DMS114 treated with DMSO at 0.1 percent for 48 hours (cell line): ENCODE measurements around the gene TMEM30B.
"Not testable (repeated sequence)": the region's sequence is repeated elsewhere in the genome, so short reads cannot be mapped to it uniquely, and the experiment has no call there.

Experiments
- DNase-seq: peaks from one replicate; lab custom pipeline; 2025; ENCODE audit not compliant: unreplicated experiment; lab: John Stamatoyannopoulos, UW

The TMEM30B gene, protein sequence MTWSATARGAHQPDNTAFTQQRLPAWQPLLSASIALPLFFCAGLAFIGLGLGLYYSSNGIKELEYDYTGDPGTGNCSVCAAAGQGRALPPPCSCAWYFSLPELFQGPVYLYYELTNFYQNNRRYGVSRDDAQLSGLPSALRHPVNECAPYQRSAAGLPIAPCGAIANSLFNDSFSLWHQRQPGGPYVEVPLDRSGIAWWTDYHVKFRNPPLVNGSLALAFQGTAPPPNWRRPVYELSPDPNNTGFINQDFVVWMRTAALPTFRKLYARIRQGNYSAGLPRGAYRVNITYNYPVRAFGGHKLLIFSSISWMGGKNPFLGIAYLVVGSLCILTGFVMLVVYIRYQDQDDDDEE

DNA sequence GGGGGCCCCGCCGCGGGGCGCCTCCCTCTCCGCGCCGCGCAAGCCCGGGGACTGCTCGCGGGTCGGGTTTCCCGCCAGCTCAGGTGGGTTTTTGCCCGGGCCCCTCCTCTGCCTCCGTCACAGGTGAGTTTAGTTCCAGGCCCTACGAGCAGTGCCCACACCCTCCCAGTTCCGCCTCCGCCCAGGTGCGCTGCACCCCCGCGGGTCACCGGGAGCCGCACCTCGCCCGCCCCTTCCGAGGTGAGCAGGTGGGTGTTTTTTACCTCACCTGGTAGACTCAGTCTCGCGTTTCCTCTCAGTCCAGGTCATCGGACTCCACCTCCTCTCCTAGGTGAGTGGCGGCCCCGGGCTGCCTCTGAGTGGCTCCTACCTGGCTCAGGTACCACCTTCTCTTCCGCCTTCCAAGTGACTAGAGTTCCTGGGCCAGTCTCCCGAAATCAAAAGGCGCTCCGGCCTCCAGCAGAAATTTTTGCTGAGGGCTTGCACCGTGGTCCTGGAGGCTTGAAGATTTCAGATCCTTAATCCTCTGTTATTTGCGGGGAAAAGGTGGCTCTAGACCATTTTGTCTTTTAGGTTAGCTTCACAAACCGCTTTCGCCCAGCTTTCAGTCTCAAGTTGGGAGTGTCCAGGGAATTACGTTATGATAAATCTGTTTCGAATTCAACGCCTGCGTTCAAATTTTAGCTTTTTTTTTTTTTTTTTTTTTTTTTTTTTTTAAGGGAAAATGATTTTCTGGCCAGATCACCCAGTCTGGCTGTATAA, at the start of gene TMEM30B:
TSS of gene TMEM30B (minus strand) at position 153 of the 762 bp plus-strand sequence. CDS start 191 bp downstream, outside the sequence.
- no peak for DNase-seq

DNA sequence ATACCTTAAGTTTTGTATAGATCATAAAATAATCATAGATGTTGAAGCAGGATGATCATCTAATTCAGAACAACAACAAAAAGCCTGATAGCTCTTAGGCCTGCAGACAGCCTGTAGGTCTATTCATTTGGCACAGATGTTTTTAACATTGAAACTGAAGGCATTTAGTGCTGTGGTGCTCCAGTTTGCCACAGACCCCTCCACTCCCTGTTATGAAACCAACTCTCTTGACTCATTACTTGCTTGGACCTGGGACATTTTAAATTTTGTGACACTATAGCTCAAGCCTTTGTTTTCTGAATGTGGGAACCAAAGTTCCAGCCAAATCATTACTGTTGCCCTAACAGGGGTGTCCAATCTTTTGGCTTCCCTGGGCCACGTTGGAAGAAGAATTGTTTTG, 49.4 kb upstream of the TMEM30B start:
- DNase-seq, result no peak

DNA sequence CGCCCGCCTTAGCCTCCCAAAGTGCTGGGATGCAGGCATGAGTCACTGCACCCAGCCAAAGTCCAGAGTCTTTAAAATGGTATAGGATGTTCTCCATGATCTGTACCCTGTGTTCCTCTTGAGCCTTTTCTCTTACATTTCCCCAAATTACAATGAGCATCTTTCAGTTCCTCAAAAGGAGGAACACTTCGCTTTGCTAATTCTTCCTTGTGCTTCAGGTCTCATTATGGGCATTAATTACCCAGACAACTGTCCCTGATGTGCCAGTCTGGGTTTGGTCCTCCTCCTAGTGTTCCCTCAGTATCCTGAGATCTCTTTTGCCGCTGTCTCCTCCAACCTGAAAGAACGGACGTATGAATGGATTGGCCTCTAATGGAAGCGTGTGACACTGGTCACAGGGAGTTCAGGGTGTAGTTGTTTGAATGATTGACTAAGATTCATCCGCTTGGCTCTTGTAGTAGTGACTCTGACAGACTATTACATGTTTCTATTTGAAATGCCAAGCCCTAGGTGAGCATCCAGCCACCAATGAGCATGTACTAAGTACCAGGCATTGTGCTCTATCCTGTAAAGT, 48.4 kb upstream of the TMEM30B start:
- no peak for DNase-seq

DNA sequence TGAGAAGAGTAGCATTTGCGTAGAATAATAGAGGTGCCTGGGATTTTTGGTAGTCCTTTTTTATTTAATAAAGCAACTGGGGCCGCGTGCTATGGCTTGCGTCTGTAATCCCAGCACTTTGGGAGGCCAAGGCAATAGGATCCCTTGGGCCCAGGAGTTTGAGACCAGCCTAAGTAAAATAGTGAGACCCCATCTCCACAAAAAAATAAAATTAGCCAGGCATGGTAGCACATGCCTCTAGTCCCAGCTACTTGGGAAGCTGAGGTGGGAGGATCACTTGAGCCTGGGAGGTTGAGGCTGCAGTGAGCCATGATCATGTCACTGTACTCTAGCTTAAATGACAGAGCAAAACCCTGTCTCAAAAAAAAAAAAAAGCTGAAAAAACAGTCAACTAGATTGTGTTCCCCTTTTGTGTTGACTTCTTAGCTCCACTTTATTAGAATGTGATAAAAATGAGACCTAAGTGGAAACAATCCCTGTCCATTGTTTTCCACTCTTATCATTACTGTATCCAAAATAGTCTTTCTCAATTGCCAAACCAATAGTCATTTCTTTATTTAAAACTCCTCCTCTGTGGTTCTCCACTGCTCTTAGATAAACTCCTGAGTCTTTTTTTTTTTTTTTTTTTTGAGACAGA, 47.6 kb upstream of the TMEM30B start:
- DNase-seq, result no peak

DNA sequence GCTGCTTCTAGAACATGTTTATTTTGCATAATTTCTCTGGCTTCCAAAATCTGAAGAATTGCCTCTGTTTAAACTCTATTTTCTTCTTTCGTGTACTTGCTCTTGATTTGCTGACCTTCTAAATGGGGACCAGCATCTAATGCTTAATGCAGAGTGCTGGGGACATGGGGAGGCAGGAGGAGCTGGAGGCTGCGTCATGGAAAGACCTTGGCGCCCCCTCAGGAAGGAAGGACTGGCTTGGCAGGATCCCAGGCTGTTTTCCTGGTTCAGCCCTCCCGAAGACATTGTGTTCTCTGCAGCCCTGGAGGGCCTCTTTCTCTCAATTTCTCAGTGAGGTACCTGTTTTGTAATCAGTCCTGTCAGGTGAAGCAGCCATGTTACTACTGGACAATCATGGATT, 45.7 kb upstream of the TMEM30B start:
- DNase-seq, result no peak

DNA sequence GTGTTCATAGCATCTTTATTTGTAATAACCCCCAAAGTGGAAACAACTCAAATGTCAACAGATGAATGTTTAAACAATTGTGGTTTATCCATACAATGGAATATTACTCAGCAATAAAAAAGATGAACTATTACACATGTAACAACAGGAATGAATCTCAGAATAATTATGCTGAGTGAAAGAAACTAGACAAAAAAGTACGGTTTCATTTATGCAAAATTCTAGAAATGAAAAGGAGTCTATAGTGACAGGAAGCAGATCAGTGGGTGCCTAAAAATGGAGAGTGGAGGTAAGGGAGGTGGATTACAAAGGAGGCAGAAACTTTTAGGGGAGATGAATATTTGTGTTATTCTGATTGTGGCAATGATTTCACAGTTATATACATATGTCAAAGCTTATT, 45.0 kb upstream of the TMEM30B start:
- DNase-seq, result no peak

DNA sequence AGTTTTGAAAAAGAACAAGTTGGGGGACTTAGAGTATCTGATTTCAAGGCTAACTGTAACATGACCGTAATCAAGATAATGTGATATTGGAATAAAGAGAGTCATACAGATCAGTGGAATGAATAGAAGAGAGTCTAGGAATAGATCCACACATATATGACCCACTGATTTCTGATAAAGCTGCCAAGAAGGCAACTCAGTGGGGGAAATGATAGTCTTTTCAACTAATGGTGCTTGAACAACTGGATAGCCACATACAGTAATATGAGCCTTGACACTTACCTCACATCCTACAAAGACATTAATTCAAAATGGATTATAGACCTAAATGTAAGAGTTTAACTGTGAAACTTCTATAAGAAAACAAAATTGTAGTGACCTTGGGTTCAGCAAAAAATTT, 44.0 kb upstream of the TMEM30B start:
- no peak for DNase-seq

DNA sequence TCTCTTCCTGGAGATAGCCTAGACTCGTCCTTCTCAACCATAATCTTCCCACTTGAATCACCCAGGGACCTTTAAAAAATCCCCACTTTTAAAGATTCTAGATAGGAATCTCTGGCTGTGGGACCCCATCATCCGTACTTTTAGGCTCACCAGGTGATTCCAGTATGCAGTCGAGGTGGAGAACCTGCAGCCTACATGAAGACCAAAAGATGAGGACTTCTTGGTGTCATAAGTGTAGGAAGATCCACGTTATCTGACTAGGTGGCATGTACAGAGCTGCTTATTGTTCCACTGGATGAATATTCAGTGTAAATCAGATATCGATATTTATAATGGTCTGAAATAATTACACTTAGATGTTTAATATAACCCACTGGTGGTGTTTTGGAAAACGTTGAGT, 42.8 kb upstream of the TMEM30B start:
- no peak for DNase-seq

DNA sequence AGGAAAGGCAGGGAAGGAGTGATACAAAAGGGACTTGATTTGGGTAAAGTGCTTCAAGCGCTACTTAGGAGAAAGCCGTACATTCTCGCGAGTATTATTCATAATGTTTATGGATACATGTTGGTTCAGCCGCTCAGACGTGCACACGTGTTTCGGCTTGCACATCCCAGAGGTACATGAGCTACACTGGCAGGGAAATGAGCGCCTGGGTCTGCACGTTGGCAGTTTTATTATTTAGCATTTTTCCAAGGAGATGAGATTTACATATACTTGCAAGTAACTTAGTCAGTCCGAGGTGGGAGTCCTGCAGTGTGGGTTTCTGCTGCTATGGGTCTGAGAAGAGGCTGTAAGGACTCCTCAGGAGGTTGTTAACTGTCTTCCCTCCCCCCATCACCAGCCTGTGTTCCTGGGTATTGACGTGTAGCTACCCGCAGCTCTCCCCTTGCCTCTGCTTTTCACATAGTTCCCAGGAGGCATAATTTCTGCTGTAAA, 41.7 kb upstream of the TMEM30B start:
- no peak for DNase-seq

DNA sequence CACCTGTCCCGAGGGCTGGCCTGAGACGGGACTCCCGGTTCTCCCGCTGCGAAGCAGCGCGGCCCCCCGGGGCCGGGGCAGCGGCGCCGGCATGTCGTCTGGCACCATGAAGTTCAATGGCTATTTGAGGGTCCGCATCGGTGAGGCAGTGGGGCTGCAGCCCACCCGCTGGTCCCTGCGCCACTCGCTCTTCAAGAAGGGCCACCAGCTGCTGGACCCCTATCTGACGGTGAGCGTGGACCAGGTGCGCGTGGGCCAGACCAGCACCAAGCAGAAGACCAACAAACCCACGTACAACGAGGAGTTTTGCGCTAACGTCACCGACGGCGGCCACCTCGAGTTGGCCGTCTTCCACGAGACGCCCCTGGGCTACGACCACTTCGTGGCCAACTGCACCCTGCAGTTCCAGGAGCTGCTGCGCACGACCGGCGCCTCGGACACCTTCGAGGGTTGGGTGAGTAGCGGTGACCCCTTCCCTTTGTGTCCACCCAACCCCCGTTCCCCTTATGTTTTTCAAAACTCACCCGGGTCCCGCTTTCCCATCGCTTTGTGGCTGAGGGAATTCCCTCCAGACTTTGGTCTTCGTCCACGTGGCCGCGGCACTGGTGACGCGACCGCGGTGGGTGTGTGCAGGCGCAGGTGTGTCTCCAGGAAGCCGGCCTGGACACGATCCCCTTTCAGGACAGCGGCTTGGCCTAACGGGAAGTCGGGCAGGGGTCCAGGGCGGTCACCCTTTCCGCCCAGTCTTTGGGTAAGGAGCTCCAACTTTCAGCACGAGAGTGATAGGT, 41.1 kb upstream of the TMEM30B start:
- DNase-seq, result no peak

DNA sequence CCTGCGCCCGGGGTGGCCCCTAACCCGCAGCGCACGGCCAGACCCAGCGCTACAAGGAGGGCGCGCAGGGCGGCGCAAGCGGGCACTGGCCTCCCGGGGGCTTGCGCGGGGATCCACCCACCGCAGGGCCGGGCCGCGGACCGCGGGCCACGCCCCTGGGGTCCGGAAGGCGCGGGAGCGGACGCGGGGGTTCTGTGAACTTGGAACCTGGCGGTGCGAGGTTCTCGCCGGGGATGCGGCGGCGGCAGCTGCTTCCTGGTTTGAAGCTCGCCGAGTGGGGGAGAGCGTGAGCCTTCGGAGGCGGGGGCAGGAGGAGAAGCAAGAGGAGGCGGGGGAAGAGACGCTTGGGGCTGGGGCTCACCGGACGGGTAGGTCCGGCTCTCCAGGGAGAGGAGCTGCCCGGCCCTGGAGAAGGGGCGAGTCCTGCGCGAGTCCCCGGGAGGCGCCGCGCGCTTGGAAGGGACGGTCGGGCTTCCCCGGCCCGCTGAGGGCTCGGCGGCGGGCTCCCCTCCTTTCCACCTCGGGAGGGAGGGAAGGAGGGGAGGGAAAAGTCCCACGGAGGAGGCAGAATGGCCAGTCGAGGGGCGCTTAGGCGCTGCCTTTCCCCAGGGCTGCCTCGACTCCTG, 40.4 kb upstream of the TMEM30B start, which contains the start of gene PRKCH:
TSS of gene PRKCH (plus strand) at position 195 of the 626 bp plus-strand sequence. CDS start 523 bp downstream, outside the sequence.
- DNase-seq, result no peak

DNA sequence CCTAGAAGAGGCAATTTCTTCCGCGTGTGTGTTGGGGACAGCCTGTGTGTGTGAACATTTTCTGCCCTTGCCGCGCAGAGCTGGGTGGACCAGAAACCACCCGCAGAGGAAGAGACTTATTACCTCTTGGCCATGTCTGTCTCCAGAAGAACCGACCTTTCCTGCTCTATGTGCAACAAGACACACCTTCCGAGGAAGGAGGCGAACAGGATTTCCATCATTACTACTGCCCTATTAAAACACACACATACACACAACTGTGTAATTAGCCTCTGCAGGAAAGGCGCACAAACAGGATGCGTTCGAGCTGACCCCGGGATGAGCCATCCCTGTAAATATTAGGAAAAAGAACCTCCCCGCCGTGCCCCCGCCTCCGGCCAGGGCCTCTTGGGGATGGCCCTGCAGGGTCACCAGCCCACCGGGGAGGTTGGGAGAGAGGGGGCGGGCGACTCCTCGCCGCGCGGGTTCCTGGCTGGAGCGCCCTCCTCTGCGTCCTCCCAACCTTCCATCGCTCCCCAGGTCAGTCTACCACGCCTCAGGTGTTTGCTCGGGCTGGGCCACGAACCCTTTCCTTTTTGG, 39.8 kb upstream of the TMEM30B start:
- DNase-seq, result no peak

DNA sequence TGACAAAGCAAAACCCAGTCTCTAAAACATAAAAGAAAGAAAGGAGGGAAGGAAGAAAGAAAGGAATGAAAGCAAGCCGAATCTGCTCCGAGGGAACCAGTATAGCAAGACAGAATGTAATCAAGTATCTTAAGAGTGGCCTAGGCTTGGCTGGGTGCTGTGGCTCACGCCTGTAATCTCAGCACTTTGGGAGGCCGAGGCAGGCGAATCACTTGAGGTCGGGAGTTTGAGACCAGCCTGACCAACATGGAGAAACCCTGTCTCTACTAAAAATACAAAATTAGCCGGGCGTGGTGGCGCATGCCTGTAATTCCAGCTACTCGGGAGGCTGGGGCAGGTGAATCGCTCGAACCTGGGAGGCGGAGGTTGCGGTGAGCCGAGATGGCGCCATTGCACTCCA, 39.0 kb upstream of the TMEM30B start:
- DNase-seq, result not testable (repeated sequence)

DNA sequence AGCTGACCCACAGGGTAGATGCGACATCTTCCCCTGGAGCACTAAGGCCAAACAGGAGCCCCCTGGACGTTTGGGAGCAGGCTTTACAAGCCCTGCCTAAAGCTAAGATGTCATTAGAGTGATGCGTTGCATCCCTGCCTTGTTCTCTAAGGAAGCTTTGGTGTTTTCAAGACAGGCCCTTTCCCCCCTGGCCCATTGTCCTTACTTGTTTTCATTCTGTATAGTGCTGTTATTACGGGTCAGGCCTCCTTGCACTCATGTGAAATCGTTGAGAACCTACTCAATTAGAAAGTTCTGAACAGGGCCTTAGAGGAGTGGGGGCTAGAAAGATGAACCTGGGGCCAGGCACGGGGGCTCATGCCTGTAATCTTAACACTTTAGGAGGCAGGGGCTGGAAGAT, 38.6 kb upstream of the TMEM30B start:
- no peak for DNase-seq

DNA sequence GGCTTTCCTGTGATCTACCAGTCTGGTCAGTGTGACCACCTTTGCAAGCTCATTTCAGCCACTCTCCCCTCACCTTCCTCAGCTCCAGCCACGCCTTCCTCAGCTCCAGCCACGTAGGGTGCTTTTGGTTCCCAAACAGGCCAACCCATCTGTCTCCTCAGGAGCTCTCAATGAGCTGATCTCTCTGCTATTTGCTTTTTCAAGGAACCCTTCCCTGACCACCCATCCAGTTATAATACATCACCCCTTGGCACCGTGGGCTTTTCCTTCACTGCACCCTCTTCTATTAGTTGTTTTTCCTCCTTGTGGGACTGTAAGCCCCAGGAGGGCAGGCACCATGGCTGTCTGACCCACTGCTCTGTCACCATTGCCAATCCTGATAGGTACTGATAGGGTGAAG, 37.9 kb upstream of the TMEM30B start:
- no peak for DNase-seq

DNA sequence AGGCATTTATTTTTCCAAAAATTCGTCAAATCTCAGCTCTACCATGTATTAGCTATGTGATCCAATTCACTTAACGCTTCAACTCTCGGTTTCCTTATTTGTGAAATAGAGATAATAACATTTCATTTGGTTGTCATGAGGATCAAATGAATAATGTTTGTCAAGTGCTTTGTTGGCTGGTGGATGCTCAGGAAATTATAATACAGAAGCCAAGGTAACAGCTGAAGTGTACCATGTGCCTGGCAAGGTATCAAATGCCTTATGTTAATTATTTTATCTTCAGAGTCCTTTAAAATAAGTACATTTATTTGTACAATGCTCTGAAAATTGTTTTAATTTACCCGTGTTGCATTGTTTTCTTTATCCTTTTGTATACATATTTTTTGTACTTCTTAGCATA, 34.2 kb upstream of the TMEM30B start:
- no peak for DNase-seq

DNA sequence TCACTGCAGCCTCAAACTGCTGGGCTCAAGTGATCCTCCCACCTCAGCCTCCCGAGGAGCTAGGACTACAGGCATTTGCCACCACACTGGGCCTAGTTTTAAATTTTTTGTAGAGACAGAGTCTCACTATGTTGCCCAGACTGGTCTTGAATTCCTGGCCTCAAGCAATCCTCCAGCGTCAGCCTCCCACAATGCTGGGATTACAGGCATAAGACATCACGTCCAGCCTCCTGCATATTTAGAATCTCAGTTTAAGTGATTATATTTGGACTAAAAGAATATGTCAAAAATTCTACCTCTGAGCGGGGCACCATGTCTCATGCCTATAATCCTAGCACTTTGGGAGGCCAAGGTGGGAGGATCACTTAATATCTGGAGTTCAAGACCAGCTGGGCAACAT, 27.6 kb upstream of the TMEM30B start:
- DNase-seq, result not testable (repeated sequence)

DNA sequence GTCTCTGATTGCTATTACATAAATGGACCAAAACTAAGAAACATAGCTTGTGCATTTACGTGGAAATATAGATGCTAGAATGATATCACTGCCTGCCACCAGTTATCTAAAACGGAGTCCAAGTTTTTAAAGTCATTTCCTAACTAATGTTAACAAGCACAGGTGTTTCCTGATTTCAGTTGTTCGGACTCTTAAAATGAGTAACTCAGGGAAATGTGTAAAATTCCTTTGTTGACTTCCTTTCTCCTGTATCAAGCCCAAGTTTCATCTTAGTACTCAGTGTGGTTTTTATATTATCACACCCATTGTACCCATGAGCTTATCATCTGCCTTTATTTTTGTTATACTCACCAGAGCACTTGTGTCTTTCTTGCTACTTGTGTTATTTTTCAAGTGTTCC, 27.1 kb upstream of the TMEM30B start:
- DNase-seq, result no peak

DNA sequence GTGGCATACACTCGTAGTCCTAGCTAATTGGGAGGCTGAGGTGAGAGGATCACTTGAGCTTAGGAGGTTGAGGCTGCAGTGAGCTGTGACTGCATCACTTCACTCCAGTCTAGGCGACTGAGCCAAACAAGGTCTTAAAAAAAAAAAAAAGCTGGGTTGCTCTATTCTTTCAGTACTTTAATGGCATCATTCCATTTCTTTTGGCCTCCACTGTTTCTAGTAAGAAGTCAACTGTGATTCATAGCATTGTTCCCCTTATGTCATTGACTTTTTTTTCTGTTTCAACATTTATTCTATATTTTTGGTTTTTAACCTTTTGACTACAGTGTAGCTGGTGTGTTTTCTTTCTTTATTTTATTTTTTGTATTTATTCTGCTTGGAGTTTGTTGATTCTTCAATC, 23.6 kb upstream of the TMEM30B start:
- no peak for DNase-seq

DNA sequence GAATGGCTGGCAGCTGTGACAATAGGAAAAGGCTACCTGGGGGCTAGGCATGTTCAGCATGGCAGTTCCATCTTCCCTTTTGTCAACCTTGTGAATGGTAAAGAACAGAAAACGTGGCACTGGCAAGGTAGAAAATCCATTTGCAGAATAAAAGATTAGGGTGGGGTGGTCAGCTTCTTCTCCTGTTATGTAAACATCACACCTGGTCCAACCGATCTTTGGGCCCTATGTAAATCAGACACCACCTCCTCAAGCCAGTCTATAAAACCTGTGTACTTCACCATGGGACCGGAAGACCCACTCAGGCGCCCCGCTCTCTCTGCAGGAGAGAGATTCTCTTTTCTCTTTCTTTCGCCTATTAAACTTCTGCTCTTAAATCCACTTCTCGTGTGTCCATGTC, 19.6 kb upstream of the TMEM30B start:
- no peak for DNase-seq
